ENCODE results near the gene BRICD5.

BRICD5 gene

GRCh38 chr16:2223942-2224486 lies 13.4 kb upstream of the BRICD5 start:
- Mint-ChIP-seq H3K9me3 (no peaks in the 10 kb centered on the region), H3K27me3 (no peaks in the 10 kb centered on the region), H3K4me1 (peaks cover 8% of the 10 kb centered on the region), H3K36me3 (ENCODE audit: insufficient read depth) (peaks cover 3% of the 10 kb centered on the region), H3K4me3 (peak overlapping the region; percentile 79), H3K27ac (ENCODE audit: low read depth) (peak overlapping the region; percentile 33)
- ATAC-seq (replicated peaks; ENCODE audit: extremely low read depth, poor library complexity, severe bottlenecking): peak; percentile 34
- DNase-seq (ENCODE audit: low spot score in 2 of 2): peak in 1 of 2 donors; percentile 23

GRCh38 chr16:2223221-2223941 lies 12.7 kb upstream of the BRICD5 start, which contains the start of gene E4F1:
E4F1 (plus strand) TSS chr16:2223591; CDS start chr16:2223614, 23 bp downstream.
- H3K4me3 Mint-ChIP-seq: peak within 1 kb of the TSS; percentile 79
- peaks cover 3% of the 10 kb centered on the region for H3K36me3 Mint-ChIP-seq (ENCODE audit: insufficient read depth)
- H3K27me3 Mint-ChIP-seq: no peaks in the 10 kb centered on the region
- ATAC-seq (replicated peaks; ENCODE audit: extremely low read depth, poor library complexity, severe bottlenecking) (peak; percentile 96), DNase-seq (ENCODE audit: low spot score in 2 of 2) (peak; percentile 97 to 98)
- peak within 1 kb of the TSS; percentile 33 for H3K27ac Mint-ChIP-seq (ENCODE audit: low read depth)
- H3K9me3 Mint-ChIP-seq: no peaks in the 10 kb centered on the region
- peaks cover 8% of the 10 kb centered on the region for H3K4me1 Mint-ChIP-seq

GRCh38 chr16:2216330-2216729 lies 5.7 kb upstream of the BRICD5 start:
- ATAC-seq (replicated peaks; ENCODE audit: extremely low read depth, poor library complexity, severe bottlenecking) (no peak), DNase-seq (ENCODE audit: low spot score in 2 of 2) (no peak)
- H3K4me3 Mint-ChIP-seq: peak overlapping the region; percentile 81
- H3K4me1 Mint-ChIP-seq: peaks cover 6% of the 10 kb centered on the region
- H3K9me3 Mint-ChIP-seq: no peaks in the 10 kb centered on the region
- H3K27ac Mint-ChIP-seq (ENCODE audit: low read depth): peak overlapping the region; percentile 68
- no peaks in the 10 kb centered on the region for H3K27me3 Mint-ChIP-seq
- peaks cover 10% of the 10 kb centered on the region for H3K36me3 Mint-ChIP-seq (ENCODE audit: insufficient read depth)

GRCh38 chr16:2214719-2214968 lies 4.0 kb upstream of the BRICD5 start, which contains the start of gene PGP:
PGP (minus strand) TSS chr16:2214840; CDS start chr16:2214777, 63 bp downstream.
- peak; percentile 96 for ATAC-seq (replicated peaks; ENCODE audit: extremely low read depth, poor library complexity, severe bottlenecking)
- peaks cover 10% of the 10 kb centered on the region for H3K36me3 Mint-ChIP-seq (ENCODE audit: insufficient read depth)
- no peaks in the 10 kb centered on the region for H3K27me3 Mint-ChIP-seq
- H3K27ac Mint-ChIP-seq (ENCODE audit: low read depth): peak within 1 kb of the TSS; percentile 68
- DNase-seq (ENCODE audit: low spot score in 2 of 2): no peak
- no peaks in the 10 kb centered on the region for H3K9me3 Mint-ChIP-seq
- peaks cover 6% of the 10 kb centered on the region for H3K4me1 Mint-ChIP-seq
- peak within 1 kb of the TSS; percentile 81 for H3K4me3 Mint-ChIP-seq

- DNase-seq (ENCODE audit: low spot score in 2 of 2) (no peak), ATAC-seq (replicated peaks; ENCODE audit: extremely low read depth, poor library complexity, severe bottlenecking) (no peak)
- peak overlapping the region; percentile 68 for H3K27ac Mint-ChIP-seq (ENCODE audit: low read depth)
- peaks cover 10% of the 10 kb centered on the region for H3K36me3 Mint-ChIP-seq (ENCODE audit: insufficient read depth)
- H3K4me3 Mint-ChIP-seq: peak overlapping the region; percentile 81
- H3K27me3 Mint-ChIP-seq: no peaks in the 10 kb centered on the region
- no peaks in the 10 kb centered on the region for H3K9me3 Mint-ChIP-seq
- peaks cover 6% of the 10 kb centered on the region for H3K4me1 Mint-ChIP-seq
Observed at GRCh38 chr16:2213817-2214718, 3.4 kb upstream of the BRICD5 start.

GRCh38 chr16:2212362-2213324 lies 2.0 kb upstream of the BRICD5 start:
- no peak for DNase-seq (ENCODE audit: low spot score in 2 of 2)
- no peak overlapping the region for H3K27ac Mint-ChIP-seq (ENCODE audit: low read depth)
- peaks cover 14% of the 10 kb centered on the region for H3K36me3 Mint-ChIP-seq (ENCODE audit: insufficient read depth)
- no peaks in the 10 kb centered on the region for H3K27me3 Mint-ChIP-seq
- H3K9me3 Mint-ChIP-seq: no peaks in the 10 kb centered on the region
- no peak for ATAC-seq (replicated peaks; ENCODE audit: extremely low read depth, poor library complexity, severe bottlenecking)
- H3K4me3 Mint-ChIP-seq: peak overlapping the region; percentile 60
- H3K4me1 Mint-ChIP-seq: peaks cover 6% of the 10 kb centered on the region

- no peak overlapping the region for H3K4me3 Mint-ChIP-seq
- no peaks in the 10 kb centered on the region for H3K9me3 Mint-ChIP-seq
- H3K4me1 Mint-ChIP-seq: peaks cover 6% of the 10 kb centered on the region
- DNase-seq (ENCODE audit: low spot score in 2 of 2): no peak
- peaks cover 18% of the 10 kb centered on the region for H3K36me3 Mint-ChIP-seq (ENCODE audit: insufficient read depth)
- no peak for ATAC-seq (replicated peaks; ENCODE audit: extremely low read depth, poor library complexity, severe bottlenecking)
- no peak overlapping the region for H3K27ac Mint-ChIP-seq (ENCODE audit: low read depth)
- H3K27me3 Mint-ChIP-seq: no peaks in the 10 kb centered on the region
Observed at GRCh38 chr16:2211923-2212347, 1.3 kb upstream of the BRICD5 start.

- Mint-ChIP-seq H3K27ac (ENCODE audit: low read depth) (no peak overlapping the region), H3K9me3 (no peaks in the 10 kb centered on the region), H3K27me3 (no peaks in the 10 kb centered on the region), H3K4me3 (no peak overlapping the region), H3K4me1 (peaks cover 13% of the 10 kb centered on the region), H3K36me3 (ENCODE audit: insufficient read depth) (peaks cover 21% of the 10 kb centered on the region)
- ATAC-seq (replicated peaks; ENCODE audit: extremely low read depth, poor library complexity, severe bottlenecking) (no peak), DNase-seq (ENCODE audit: low spot score in 2 of 2) (no peak)
Observed at GRCh38 chr16:2210009-2210332, 692 bp downstream of the BRICD5 start.

GRCh38 chr16:2209258-2210008 lies 1.2 kb downstream of the BRICD5 start:
- Mint-ChIP-seq H3K4me1 (peaks cover 17% of the 10 kb centered on the region), H3K9me3 (no peaks in the 10 kb centered on the region), H3K27ac (ENCODE audit: low read depth) (no peak overlapping the region), H3K4me3 (no peak overlapping the region), H3K27me3 (no peaks in the 10 kb centered on the region), H3K36me3 (ENCODE audit: insufficient read depth) (peaks cover 22% of the 10 kb centered on the region)
- ATAC-seq (replicated peaks; ENCODE audit: extremely low read depth, poor library complexity, severe bottlenecking) (no peak), DNase-seq (ENCODE audit: low spot score in 2 of 2) (no peak)

GRCh38 chr16:2208772-2209171 lies 1.9 kb downstream of the BRICD5 start:
- no peak for DNase-seq (ENCODE audit: low spot score in 2 of 2)
- H3K4me1 Mint-ChIP-seq: peaks cover 20% of the 10 kb centered on the region
- H3K36me3 Mint-ChIP-seq (ENCODE audit: insufficient read depth): peaks cover 22% of the 10 kb centered on the region
- no peak for ATAC-seq (replicated peaks; ENCODE audit: extremely low read depth, poor library complexity, severe bottlenecking)
- no peak overlapping the region for H3K4me3 Mint-ChIP-seq
- H3K27ac Mint-ChIP-seq (ENCODE audit: low read depth): no peak overlapping the region
- H3K9me3 Mint-ChIP-seq: no peaks in the 10 kb centered on the region
- no peaks in the 10 kb centered on the region for H3K27me3 Mint-ChIP-seq

- ATAC-seq (replicated peaks; ENCODE audit: extremely low read depth, poor library complexity, severe bottlenecking): no peak
- H3K4me1 Mint-ChIP-seq: peaks cover 17% of the 10 kb centered on the region
- no peak for DNase-seq (ENCODE audit: low spot score in 2 of 2)
- H3K9me3 Mint-ChIP-seq: no peaks in the 10 kb centered on the region
- H3K4me3 Mint-ChIP-seq: no peak overlapping the region
- H3K27me3 Mint-ChIP-seq: no peaks in the 10 kb centered on the region
- H3K27ac Mint-ChIP-seq (ENCODE audit: low read depth): no peak overlapping the region
- H3K36me3 Mint-ChIP-seq (ENCODE audit: insufficient read depth): peaks cover 20% of the 10 kb centered on the region
Observed at GRCh38 chr16:2208308-2208707, 2.4 kb downstream of the BRICD5 start.

Data from central memory CD8-positive, alpha-beta T cell (primary cell).